GM19397 (cell line): ENCODE results near the gene KANK2.

Experiments used
- ATAC-seq: cut with Tn5 transposase; IDR thresholded peaks from one replicate; pipeline ENCODE4 v1.9.1; 2021; ENCODE audit warnings: mild to moderate bottlenecking, moderate library complexity; ENCODE audit not compliant: unreplicated experiment

The KANK2 gene

DNA sequence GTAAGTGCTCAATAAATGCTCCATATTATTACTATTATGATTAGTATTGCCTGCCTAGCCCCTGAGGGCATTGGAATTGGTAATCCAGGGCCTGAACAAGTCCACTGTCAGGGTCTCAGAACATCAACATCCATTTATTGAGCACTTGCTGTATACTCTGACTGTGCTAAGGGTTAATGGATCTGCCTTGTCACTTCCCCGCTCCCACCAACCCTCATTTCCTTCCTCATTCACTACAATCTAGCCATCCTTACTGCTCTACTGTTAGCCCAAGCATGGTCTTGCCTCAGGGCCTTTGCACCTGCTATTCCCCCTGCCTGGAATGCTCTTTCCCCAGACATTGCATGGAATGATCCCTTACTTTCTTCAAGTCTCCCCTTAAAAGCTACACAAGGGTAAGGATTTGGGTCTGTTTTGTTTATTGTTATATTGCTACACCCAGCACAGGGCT lies 29.4 kb upstream of the KANK2 start:
- no peak for ATAC-seq

DNA sequence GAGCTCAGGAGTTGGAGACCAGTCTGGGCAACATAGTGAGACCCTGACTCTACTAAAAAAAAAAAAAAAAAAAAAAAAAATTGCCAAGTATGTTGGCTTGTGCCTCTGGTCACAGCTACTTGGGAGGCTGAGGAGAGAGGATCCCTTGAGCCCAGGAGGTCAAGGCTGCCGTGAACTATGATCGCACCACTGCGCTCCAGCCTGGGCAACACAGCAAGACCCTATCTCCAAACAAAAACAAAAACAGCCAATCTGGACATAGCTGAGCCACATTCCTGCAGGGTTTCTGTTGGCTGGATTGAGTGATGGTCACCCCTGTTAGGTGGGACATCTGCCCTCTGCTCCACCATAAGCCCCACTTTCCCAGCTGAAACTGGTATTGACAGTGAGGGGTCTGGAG lies 28.5 kb upstream of the KANK2 start:
- no peak for ATAC-seq

DNA sequence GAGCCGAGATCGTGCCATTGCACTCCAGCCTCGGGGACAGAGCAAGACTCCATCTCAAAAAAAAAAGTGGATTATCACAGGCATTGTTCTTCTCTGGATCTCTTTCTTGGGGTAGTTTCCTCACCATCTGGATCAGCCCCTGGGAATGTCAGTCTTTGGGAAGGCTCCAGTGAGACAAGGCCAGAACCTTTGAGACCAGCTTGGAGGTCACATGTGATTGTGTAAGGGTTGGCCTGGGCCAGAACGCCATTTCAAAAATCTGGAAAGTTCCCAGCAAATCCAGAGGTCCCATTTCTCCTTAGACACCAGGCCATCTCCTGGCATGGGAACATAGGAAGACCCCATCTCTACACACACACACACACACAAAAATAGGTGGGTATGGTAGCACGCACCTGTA lies 27.8 kb upstream of the KANK2 start:
- no peak for ATAC-seq

DNA sequence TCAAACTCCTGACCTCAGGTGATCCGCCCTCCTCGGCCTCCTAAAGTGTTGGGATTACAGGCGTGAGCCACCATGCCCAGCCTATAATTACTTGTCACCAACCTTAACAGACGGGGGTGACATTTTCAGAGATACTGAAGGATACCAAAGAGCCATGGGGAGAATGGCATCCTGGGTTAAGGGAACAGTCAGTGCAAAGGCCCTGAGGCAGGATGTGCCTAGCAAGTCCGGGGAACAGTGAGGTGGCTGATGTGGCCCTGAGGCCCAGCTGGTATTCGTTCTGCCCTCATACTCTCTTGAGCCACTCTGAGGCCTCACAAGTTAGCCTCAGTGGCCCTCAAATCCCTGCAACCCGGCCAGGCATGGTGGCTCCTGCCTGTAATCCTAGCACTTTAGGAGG lies 27.1 kb upstream of the KANK2 start:
- no peak for ATAC-seq

DNA sequence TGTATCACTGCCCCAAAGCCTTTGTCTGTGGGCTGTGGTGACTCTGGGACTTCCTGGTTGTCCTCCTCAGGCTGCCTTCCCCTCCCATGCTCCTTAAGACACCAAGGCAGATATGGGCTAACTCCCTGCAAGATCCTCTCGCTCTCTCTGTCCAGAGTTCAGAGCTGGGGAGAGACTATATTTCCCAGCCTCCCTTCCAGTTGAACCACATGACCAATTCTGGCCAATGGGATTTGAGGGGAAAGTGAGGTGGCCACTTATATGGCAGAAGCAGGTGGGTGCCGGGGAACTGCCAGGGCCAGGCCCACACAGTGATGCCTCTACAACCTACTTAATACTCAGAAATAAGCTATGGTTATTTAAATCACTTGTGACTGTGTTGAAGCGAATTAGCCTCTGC lies 25.9 kb upstream of the KANK2 start:
- no peak for ATAC-seq

DNA sequence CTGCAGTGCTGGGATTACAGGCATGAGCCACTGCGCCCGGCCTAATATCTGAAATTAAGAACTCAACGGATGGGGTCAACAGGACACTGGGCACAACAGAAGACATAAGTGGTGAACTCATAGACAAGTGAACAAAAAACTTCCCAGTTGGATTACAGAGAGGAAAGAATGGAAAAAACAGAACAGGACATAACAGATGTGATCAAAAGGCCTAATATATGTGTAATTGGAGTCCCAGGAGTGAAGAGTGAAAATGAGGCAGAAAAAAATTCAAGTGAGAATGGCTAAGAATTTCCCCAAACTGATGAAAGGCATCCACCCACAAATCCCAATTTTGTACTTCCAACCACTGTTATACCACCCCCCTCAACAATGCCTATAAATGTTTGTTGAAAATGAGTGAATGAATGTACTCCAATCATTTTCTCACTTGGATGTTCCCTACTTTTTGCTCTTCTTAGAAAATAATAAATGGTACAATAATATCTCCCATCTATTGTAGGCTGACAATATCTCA lies 23.8 kb upstream of the KANK2 start:
- ATAC-seq = no peak

DNA sequence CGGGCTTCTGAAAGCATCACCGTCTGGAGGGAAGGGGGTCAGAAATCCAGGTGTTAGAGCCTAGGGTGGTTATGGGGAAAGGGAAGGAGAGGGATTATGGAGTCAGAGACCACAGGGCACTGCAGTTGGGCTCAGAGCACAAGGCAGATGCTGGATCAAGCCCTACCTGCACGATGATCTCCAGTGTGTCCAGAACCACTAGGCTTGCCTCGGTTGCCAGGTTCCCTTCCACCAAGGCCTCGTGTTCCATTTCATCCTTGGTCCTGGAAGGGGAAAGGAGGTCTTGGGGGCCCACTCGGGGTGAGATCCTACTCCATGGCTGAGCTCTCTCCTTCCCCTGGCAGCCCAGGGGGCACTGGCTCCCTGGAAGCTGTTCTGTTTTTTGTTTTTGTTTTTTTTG lies 17.0 kb upstream of the KANK2 start:
- no peak for ATAC-seq

DNA sequence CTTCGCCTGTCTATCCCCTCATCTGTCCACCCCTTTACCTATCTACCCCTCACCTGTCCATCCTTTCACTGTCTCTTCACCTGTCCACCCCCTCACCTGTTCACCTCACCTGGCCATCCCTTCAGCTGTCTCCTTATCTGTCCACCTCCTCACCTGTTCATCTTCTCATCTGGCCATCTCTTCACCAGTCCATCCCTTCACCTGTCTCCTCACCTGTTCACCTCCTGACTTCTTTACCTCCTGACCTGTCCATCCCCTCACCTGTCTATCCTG lies 13.2 kb upstream of the KANK2 start:
- ATAC-seq = no peak

DNA sequence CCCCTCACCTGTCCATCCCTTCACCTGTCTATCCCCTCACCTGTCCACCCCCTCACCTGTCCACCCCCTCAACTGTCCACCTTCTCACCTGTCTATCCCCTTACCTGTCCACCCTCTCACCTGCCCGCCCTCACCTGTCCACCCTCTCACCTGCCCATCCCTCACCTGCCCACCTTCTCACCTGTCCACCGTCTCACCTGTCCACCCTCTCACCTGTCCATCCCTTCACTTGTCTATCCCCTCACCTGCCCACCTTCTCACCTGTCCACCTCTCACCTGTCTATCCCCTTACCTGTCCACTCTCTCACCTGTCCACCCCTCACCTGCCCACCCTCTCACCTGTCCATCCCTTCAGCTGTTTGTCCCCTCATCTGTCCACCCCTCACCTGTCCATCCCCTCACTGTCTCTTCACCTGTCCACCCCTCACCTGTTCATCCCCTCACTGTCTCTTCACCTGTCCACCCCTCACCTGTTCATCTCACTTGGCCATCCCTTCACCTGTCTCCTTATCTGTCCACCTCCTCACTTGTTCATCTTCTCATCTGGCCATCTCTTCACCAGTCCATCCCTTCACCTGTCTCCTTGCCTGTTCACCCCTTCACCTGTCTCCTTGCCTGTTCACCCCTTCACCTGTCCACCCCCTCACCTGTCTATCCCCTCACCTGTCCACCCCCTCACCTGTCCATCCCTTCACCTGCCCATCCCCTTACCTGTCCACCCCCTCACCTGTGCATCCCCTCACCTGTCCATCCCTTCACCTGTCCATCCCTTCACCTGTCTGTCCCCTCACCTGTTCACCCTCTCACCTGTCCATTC lies 12.7 kb upstream of the KANK2 start:
- ATAC-seq = no peak

DNA sequence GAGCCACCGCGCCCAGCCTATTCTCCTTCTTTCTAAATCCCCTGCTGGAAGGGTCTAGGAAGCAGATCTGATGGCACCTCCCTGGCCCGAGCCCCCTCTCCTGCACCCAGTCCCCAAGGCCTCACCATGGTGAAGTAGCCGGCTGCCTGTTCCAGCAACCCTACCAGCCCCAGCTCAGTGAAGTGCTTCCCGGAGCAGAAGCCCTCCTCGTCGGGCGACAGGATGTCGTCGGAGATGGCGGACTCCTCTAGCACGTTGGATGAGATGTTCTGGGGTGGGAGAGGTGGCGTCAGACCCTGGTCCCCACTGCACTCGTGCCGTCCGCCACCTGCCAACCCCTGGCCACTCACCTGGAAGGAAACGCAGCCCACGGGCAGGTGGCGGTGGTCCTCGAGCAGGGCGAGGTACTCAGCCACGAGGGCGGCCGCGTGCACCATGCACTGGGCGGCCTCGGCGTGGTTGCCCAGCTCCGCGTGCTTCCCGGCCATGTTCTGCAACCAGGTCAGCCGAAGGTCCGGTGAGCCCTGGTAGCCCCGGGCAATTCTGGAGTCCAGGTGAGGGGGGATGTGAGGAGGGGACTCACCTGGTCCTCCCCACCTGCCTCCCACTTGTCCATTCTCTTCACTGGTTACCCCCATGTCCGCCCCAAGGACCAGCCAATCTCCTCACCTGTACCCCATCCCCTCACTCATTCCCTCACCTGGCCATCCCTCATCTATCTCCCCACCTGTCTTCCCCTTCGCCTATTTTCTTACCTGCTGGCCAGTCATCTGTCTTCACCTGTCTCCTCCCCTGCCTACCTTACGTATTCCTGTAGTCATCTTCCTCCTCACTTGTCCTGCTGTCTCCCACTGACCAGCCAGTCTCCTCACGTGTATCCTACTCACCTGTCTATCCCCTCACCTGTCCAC lies 11.5 kb upstream of the KANK2 start:
- no peak for ATAC-seq

DNA sequence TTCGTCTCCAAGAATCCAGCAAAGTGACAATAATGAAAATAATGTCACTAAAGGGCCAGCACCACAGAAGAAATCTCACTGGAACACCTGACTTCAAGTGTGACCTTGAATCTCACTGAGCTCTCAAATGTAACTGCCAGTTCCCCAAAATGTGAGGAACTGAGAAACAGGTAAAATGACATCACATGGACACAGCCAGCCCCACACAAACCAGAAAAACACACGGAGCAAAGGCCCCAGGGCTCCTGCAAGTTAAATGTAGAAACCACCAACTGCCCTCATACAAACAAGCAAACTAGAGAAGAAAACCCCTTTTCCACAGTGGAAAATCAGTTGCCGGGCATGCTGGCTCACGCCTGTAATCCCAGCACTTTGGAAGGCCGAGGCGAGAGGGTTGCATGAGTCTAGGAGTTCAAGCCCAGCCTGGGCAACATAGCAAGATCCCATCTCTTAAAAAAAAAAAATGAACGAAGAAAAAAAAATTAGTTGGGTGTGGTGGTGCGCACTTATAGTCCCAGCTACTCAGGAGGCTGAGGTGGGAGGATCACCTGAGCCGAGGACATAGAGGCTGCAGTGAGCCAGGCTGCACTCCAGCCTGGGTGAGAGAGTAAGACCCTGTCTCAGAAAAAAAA lies 8.7 kb upstream of the KANK2 start:
- ATAC-seq = no peak

DNA sequence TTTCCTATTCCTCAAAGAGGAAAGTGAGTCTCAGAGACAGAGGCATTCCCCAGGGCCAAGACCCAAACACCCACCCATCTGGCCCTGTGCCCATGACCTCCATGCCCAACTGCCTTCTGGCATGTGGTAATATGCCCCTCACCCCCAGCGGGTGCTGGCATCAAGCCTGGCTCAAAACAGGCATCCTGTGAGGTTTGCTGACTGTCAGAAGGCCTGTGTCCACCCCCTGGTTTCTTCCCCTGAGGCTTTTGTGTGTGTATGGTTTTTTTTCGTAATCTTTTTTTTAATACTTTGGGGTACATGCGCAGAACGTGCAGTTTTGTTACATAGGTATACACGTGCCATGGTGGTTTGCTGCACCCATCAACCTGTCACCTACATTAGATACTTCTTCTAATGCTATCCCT lies 7.6 kb upstream of the KANK2 start:
- ATAC-seq = no peak

DNA sequence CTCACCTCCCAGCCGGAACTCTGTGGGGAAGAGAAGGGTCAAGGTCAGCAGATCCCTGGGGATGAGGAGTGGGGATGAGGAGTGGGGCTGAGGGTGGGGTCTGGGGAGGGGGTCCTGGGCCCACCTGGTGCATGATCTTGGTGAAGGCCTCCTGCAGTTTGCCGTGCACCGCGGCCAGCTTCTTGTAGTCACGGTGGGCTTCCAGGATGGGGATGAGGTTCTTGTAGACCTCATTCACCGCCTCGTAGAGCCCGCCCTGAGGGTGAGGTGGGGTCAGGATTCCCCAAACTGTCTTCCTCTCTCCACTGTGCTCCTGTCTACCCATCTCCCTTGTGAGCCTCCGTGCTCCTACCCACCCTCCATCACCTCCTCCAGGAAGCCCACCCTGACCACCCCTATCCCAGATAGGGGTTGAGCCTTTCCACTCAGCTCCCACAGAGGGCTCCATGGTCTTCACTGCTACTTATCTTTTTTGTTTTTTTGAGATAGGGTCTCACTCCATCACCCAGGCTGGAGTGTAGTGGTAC lies 6.8 kb upstream of the KANK2 start:
- no peak for ATAC-seq

DNA sequence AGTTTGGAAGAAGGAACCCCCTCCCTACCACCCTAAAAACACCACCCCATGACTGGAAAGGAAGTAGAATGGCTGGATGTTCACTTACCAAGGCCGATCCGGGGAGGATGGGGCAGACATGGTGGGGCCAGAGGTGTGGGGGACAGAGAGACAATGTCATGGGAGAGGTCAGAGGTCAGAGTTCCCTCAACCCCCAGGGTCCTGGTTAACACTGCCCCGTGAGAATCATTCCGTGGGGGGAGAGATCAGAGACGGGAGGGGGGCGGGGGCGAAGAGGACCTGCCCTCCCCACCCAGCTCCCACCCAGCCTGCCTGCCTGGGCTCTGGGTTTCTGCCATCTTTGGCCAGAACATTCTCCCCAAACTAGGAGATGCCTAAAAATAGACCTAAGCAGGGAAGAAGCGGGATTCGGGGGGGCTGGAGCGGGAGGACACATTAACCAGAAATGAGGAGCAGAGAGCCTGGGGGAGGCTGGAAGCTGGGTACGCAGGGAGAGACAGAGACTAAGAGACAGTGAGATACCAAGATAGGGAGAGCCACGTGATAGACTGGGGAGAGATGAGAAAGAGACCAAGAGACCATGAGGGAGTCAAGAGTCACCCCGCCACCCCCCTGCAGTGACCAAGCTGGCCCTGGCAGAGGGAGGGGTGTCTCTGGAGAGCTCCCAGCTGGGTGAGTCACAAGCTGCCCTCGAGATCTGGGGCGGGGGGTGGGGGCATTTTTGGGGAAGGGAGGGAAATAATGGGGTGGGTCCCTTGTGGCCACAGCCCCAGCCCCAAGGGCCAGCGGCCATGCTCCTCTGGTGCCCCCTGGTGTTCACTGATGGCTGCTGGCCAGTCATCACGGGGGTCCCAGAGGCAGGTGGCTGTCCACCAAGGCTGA lies 6.1 kb upstream of the KANK2 start:
- ATAC-seq = no peak

DNA sequence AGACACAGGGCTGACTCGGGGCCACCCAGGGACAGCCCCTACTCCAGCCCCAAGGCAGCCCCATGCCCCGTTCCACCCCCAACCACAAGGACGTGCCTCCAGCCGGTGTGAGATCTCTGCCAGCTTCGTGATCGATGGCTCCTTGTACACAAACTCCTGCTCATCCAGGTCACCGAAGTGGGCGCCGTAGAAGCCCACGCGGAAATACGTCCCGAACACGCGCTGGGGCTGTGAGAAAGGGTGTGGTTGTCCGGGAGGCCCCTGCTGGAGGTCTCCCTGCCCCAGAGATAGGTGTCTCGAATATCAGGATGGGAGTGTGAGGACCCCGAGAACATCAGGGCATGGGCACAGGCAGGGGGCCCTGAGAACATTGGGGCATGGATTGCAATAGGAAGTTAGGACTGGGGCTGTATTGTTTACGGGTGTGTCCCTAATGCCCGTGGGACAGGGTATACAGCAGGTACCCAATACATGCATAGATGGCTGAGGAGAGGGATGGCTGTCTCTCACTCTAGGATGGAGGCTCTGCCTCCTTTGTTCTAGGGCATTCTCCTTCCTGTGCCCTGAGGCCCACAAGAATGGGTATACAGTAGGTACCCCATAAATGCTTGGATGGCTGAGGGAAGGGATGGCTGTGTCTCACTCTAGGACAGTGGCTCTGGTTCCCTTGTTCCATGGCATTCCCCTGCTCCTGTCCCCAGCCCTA lies 5.3 kb upstream of the KANK2 start:
- ATAC-seq = no peak

DNA sequence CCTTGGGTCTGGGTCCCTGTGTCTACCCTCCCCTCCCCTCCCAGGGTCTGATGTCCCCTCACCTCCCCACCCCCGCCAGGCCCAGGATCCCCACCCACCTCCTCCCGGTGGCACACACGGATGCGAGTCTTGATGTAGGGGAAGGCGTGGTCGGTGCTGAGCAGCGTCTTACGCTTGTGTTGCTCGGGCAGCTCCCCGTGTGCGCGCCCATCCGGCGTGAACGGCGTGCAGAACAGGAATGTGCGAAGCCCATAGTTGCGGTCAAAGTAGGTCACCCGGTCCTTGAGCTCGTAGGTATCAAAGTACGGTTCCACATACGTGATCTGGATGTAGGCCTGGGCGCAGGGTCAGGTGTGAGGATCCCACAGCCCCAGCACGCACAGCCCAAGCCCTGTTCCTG lies 4.4 kb upstream of the KANK2 start:
- ATAC-seq = no peak

DNA sequence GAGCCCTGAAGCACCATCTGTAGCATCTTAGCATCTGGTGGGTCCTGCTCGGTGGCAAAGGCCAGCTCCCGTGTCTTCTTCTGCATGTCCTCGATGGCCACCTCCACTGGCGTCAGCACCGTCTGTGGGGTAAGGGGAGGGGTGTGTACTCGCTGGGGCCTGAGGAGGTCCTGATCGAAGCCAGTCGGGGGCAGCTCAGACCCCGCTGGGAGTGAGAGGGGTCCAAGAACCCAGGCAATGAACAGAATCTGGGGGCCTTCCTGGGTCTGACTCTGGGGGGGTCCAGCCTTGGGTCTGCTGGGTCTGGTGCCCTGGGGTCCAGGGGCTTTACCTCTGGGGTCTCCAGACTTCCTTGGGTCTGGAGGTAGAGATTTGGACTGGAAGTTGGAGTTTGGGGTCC lies 3.6 kb upstream of the KANK2 start:
- ATAC-seq = no peak

DNA sequence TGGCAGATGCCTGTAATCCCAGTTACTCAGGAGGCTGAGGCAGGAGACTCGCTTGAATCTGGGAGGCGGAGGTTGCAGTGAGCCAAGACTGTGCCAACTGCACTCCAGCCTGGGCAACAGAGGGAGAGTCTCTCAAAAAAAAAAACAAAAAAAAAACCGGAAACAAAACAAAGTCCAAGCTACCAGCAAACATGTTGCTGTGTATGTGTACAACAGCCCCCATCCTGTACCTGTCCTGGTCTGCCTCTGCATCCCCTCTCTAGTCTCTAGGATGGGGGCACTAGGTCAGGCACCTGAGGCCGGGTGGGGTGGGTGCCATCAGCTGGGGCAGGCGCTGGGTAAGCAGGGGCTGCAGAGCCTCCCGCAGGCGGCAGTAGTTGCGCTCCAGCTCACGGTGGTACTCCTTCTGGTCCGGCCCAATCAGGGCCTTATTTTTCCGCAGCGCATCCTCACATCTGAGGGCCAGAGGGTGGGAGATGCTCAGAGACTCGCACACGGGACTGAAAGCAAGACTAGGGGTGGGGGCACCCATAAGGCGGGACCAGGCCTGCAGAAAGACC lies 2.8 kb upstream of the KANK2 start:
- ATAC-seq = no peak

DNA sequence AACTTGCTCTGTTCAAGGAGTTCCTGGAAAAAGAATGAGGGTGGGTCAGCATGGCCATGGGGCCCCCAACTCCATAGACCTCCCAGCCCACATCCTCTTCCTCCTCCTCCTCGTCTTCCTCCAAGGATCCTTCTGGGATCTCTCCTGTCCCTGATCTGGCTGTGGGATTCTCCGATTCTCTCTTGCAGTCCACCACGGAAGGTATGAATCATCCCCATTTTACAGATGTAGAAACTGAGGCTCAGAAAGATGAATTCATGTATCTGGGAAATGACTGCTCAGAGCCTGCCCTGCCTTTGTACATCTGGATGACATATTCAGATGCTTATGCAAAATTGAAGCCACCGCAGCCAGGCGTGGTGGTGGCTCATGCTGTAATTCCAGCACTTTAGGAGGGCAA lies 2.2 kb upstream of the KANK2 start:
- no peak for ATAC-seq
